ENCODE results near the gene HS3ST3B1. TPM values are rescaled to one million over a fixed set of nuclear protein-coding genes. Genes with fewer than 3 reads are reported as not detected.

Gene HS3ST3B1
- total and polyA plus RNA-seq, 2 experiments from 2014 or later, result 8.1 to 17.7 TPM

- no peak for TF ChIP-seq ZNF462 (CRISPR knock-in tag; IDR thresholded peaks at IDR 0.05)
- no peak for TF ChIP-seq CREB1 (CRISPR knock-in tag; IDR thresholded peaks at IDR 0.05; ENCODE audit: low read depth)
- no peak for TF ChIP-seq ETS1 (IDR thresholded peaks at IDR 0.05)
These were observed 32.6 kb upstream of the HS3ST3B1 start (continued) for GRCh38 chr17:14268264-14268663.

- H3K4me2 ChIP-seq, result no peak overlapping the region
- no peaks in the 10 kb centered on the region for H4K20me1 ChIP-seq (replicated peaks; ENCODE audit: insufficient read depth)
- H3K27me3 ChIP-seq (ENCODE audit: insufficient read depth), result no peaks in the 10 kb centered on the region
- Mint-ChIP-seq H3K27me3 (ENCODE audit: insufficient read depth, low read depth, poor library complexity) (no peaks in the 10 kb centered on the region), H3K9me3 (no peaks in the 10 kb centered on the region), H3K4me3 (no peak overlapping the region), H3K27ac (no peak overlapping the region), H3K36me3 (ENCODE audit: low read depth) (no peaks in the 10 kb centered on the region), H3K4me1 (peaks cover 4% of the 10 kb centered on the region; the same call in 1 of the 3 replicates)
- H3K4me1 ChIP-seq (ENCODE audit: insufficient read depth), result no peaks in the 10 kb centered on the region
- no peaks in the 10 kb centered on the region for H3F3A ChIP-seq (replicated peaks; ENCODE audit: low read depth)
- 0 out of 2 replicates have a peak, but pooled peaks cover 14% of the 10 kb centered on the region for H3K9me2 ChIP-seq (ENCODE audit: insufficient read depth)
- H2AFZ ChIP-seq, result no peak overlapping the region
- H3K4me3 ChIP-seq, result no peak overlapping the region
- DNase-seq (ENCODE audit: low spot score), result no peak
- no peaks in the 10 kb centered on the region for H3K79me2 ChIP-seq (replicated peaks; ENCODE audit: insufficient read depth)
- no peak for ATAC-seq
- H3K27ac ChIP-seq (ENCODE audit: low read depth), result no peak overlapping the region
- H3K36me3 ChIP-seq (ENCODE audit: insufficient read depth), result no peaks in the 10 kb centered on the region
- TF ChIP-seq NANOG (IDR thresholded peaks at IDR 0.05; ENCODE audit: borderline replicate concordance) (no peak), EZH2phosphoT487 (IDR thresholded peaks at IDR 0.05; ENCODE audit: unreplicated experiment) (no peak), EZH2 (IDR thresholded peaks at IDR 0.05; ENCODE audit: low read depth, unreplicated experiment) (no peak), ZNF114 (CRISPR knock-in tag; IDR thresholded peaks at IDR 0.05) (no peak), REST (IDR thresholded peaks at IDR 0.05; ENCODE audit: unreplicated experiment) (no peak), CTCF (conservative IDR thresholded peaks at IDR 0.05; ENCODE audit: low read depth in 2 of 2) (no peak)
These were observed 31.4 kb upstream of the HS3ST3B1 start for GRCh38 chr17:14269473-14269872.
